Stimulated activated CD4-positive, alpha-beta T cell treated with anti-CD3 and anti-CD28 coated beads, Interleukin-12 subunit alpha, Interleukin-12 subunit beta, amount 100 ng/mL, for 48 hours (primary cell): ENCODE measurements around the gene BRD9.

ENCODE experiments used
- DNase-seq, 3 donors: peaks; one replicate each; pipeline ENCODE4 v3.0.0-alpha.2; 2020; ENCODE audit warnings: low read depth in 2 of 3, low spot score in 1 of 3

BRD9 gene

GRCh38 chr5:819078-819477, 73.5 kb downstream of the BRD9 start:
- no peak for DNase-seq

GRCh38 chr5:816176-816575, 76.4 kb downstream of the BRD9 start:
- no peak for DNase-seq

GRCh38 chr5:815449-815848, 77.2 kb downstream of the BRD9 start:
- DNase-seq, result no peak
